SK-N-MC (cell line): ENCODE results near the gene UBE2J1.

ENCODE experiments used
- DNase-seq: peaks from one replicate; pipeline ENCODE4 v3.0.0-alpha.2; 2011; ENCODE audit warnings: low read depth, low spot score
- H3K27ac ChIP-seq: fragments of 200-600 bp; sonication (generic); 2 replicates; pipeline ENCODE4 v1.5.1; 2016; ENCODE audit warnings: mixed run types
- H3K36me3 ChIP-seq: fragments of 200-600 bp; sonication (generic); 2 replicates; pipeline ENCODE4 v1.6.1; 2017; ENCODE audit warnings: antibody characterized with exemption, low read length, mixed read lengths; ENCODE audit not compliant: insufficient read depth
- H3K4me3 ChIP-seq: fragments of 200-600 bp; sonication (generic); 2 replicates; pipeline ENCODE4 v1.5.1; 2016
- H3K9ac ChIP-seq: fragments of 200-600 bp; sonication (generic); 2 replicates; pipeline ENCODE4 v1.8.0; 2017; ENCODE audit warnings: mixed run types, mixed read lengths; ENCODE audit not compliant: insufficient read length
- H3K9me3 ChIP-seq: fragments of 200-600 bp; sonication (generic); 2 replicates; pipeline ENCODE4 v1.6.1; 2017; ENCODE audit warnings: low read depth, mild to moderate bottlenecking, antibody characterized with exemption, low read length, moderate library complexity, mixed read lengths
- EZH2 ChIP-seq: fragments of 200-600 bp; sonication (generic); IDR thresholded peaks from one replicate; pipeline ENCODE4 v1.6.1; 2017; ENCODE audit warnings: antibody characterized with exemption
- FOXP2 ChIP-seq: optimal IDR thresholded peaks from 2 replicates; pipeline ENCODE3; 2011; ENCODE audit warnings: mild to moderate bottlenecking, moderate library complexity; ENCODE audit not compliant: insufficient read depth; ENCODE audit errors: extremely low read length, control extremely low read depth
- POLR2AphosphoS5 ChIP-seq: IDR thresholded peaks from 2 replicates; pipeline ENCODE4 v1.6.1; 2012; ENCODE audit warnings: mild to moderate bottlenecking, low read depth, low read length, borderline replicate concordance

UBE2J1 gene

DNA sequence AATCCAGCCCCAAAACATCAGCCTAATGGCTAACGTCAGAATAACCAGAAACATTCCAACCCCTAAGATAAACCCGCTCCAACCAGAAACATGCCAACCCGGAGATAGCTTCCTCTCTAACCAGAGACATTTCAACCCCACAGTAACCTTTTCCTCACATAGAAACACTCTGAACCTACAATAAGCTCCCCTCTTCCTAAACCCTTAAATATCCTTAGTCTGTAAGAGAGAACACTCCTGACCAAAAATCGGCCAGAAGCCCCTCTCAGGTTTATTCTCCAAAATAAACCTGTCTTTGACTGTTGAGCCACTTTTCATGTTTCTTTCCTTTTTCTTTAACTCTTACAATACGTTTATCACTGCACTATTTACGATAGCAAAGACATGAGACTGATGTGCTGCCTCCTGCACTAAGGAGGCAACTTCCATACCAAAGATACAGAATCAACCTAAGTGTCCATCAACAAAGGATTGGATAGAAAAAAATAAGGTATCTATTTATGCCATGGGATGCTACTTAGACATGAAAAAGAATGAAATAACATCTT lies 32.4 kb downstream of the UBE2J1 start:
- Histone ChIP-seq H3K4me3 (no peak overlapping the region), H3K9ac (no peak overlapping the region), H3K36me3 (no peaks in the 10 kb centered on the region), H3K9me3 (0 out of 2 replicates have a peak, but pooled peaks cover 2% of the 10 kb centered on the region), H3K27ac (no peak overlapping the region)
- DNase-seq, result no peak
- TF ChIP-seq FOXP2, result no peak
- TF ChIP-seq POLR2AphosphoS5, result no peak
- no peak for TF ChIP-seq EZH2

DNA sequence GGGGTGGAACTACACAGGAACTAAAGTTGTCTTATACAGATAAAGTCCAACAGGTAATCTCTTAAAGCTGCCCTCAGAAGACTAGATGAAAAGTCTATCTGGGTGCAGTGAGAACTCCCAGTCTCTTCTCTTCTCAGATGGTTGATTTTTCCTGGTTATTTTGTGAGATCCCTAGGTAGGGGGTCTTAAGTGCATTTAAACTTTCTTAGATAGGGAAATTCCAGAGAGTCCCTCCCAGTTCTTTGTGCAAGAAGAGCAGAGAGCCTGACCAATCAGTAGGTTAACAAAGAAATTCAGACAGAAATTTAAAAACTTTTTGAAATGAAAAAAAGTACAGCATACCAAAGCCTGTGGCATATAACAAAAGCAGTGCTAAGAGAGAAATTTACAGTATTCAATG lies 35.5 kb downstream of the UBE2J1 start:
- DNase-seq, result no peak
- no peak overlapping the region for H3K9ac ChIP-seq
- TF ChIP-seq POLR2AphosphoS5 (no peak), FOXP2 (no peak), EZH2 (no peak)
- H3K27ac ChIP-seq, result no peak overlapping the region
- H3K4me3 ChIP-seq, result no peak overlapping the region
- 0 out of 2 replicates have a peak, but pooled peaks cover 2% of the 10 kb centered on the region for H3K9me3 ChIP-seq
- no peaks in the 10 kb centered on the region for H3K36me3 ChIP-seq

DNA sequence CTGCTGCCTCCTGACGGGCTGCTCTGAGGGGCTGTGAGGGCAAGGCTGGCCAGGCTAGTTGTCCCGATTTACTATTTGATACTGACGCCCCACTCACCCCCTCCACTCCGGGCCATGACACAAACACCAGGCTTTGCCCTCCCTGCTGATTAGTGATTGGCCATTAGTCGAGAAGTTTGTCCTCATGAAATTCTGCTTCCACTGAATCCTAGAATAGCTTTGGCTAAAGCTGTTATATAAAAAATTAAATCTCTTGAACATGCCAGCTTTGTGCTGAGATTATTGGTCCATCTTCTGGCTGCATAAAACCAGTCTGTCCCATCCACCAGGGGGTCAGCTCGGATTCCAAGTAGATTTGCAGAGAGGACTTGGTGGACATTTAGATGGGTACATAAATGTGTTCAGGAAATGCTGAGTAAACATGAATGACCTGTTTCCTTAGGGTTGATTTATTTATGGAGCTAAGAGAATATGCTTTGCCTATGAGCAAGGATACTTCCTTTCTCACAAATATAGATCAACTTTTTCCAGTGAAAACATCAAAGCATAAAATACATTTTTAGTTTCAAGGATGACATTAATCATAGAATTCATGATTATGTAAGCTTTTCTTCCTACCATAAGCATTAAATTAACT lies 37.2 kb downstream of the UBE2J1 start, which contains the start of gene GABRR2:
Gene GABRR2, minus strand, starts transcription at position 51 of the 637 bp plus-strand sequence. CDS start 134 bp downstream, outside the sequence.
- H3K36me3 ChIP-seq, result no peaks in the 10 kb centered on the region
- no peak within 1 kb of the TSS for H3K4me3 ChIP-seq
- H3K9me3 ChIP-seq, result 0 out of 2 replicates have a peak, but pooled peaks cover 1% of the 10 kb centered on the region
- no peak within 1 kb of the TSS for H3K9ac ChIP-seq
- no peak for DNase-seq
- peak within 1 kb of the TSS; percentile 27 for H3K27ac ChIP-seq
- TF ChIP-seq FOXP2, result no peak
- no peak for TF ChIP-seq POLR2AphosphoS5
- no peak for TF ChIP-seq EZH2

DNA sequence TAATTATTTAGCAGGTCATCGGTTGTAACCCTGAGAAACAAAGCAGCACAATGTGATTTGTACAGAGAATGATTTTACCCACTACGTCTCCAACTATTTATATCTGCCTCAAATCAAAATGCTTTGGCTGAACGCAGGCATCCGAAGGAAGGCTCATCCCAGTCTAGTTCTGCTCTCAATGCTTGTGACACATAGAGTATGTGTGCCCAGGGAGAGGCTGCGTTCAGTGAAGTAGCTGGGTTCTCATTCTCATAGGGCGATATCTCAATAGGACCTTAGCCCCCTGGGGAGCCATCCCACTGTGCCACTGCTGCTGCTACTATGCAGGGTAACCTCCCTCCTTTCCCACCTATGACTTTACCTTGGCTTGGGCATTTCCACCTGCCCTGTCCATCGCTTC lies 37.8 kb downstream of the UBE2J1 start:
- Histone ChIP-seq H3K9ac (no peak overlapping the region), H3K9me3 (no peaks in the 10 kb centered on the region), H3K4me3 (no peak overlapping the region), H3K36me3 (no peaks in the 10 kb centered on the region), H3K27ac (no peak overlapping the region; the same call in 1 of the 2 replicates)
- TF ChIP-seq POLR2AphosphoS5 (no peak), FOXP2 (no peak), EZH2 (no peak)
- no peak for DNase-seq

DNA sequence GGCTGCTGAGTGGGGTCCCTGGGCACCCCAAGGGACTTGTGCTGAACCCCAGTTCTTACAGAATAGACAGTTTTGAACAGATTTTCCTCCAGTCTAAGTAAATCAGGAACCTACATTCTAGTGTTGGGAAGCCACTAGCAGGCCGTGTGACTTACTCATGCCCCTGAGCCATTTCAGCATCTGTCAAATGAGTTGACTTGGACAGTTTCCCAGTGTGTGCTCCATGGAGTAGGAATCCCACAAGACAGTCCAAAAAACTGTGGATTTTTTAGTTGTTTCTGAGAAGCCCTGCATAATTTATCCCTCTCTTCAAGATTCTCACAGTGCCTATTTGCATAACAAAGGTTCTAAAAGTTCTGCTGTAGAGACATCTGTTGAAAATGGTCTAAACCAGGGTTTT lies 39.5 kb downstream of the UBE2J1 start:
- Histone ChIP-seq H3K9ac (no peak overlapping the region), H3K9me3 (no peaks in the 10 kb centered on the region), H3K4me3 (peak overlapping the region; percentile 37), H3K27ac (peak overlapping the region; percentile 86), H3K36me3 (no peaks in the 10 kb centered on the region)
- peak; percentile 77 for DNase-seq
- TF ChIP-seq FOXP2, result no peak
- TF ChIP-seq POLR2AphosphoS5, result no peak
- no peak for TF ChIP-seq EZH2

DNA sequence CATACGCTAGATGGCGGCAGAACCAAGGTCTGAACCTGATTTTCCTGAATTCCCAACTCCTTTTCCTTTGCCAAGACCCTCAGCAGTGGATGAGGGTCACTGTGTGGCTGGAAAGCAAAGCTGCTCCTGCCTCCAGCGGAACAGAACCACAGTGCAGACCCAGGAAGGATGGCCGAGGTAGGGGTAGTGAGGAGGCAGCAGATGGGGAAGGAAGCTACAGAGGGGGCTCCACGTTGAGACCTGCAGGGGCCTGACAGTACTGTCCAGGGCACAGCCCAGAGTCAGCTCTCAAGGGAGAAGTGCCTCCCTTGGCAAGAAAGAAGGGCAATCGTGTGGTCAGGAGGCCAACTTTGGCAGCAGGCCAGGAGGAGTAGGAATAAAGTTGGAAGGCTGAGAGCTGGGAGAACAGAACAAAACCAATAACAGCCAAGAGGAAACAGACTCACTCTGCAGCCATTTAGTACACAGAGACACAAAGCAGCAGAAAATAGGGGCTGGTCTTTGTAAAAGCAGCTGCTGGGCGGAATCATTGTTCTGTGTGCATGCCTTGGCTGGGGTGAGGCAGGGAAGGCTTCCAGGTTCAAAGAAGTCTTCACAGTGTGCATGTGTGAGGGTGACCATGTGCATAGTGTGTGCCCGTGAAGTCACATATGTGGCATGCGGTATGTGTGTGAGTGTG lies 40.5 kb downstream of the UBE2J1 start:
- no peak overlapping the region for H3K9ac ChIP-seq
- no peaks in the 10 kb centered on the region for H3K36me3 ChIP-seq
- TF ChIP-seq FOXP2 (no peak), EZH2 (no peak), POLR2AphosphoS5 (no peak)
- H3K27ac ChIP-seq, result 0 out of 2 replicates have a peak overlapping the region, but pooled peaks have one; percentile 86
- H3K9me3 ChIP-seq, result no peaks in the 10 kb centered on the region
- DNase-seq, result no peak
- no peak overlapping the region for H3K4me3 ChIP-seq

DNA sequence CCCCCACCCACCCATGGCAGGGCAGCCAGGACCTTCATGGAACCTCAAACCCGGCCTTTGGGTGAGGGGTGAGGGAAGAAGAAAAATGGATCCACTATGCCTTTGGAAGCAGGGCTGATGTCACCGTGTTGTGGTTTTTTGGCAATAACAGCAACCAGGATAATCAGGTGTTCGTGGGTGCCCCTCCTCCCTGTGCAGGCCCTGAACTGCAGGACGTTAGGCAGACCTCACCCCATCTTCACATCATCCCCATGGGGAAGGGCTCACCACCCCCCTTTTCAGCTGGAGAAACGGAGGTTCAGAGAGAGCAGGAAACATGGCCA lies 41.0 kb downstream of the UBE2J1 start:
- Histone ChIP-seq H3K27ac (no peak overlapping the region), H3K9me3 (no peaks in the 10 kb centered on the region), H3K36me3 (no peaks in the 10 kb centered on the region), H3K9ac (no peak overlapping the region), H3K4me3 (no peak overlapping the region)
- no peak for DNase-seq
- TF ChIP-seq EZH2, result no peak
- no peak for TF ChIP-seq POLR2AphosphoS5
- no peak for TF ChIP-seq FOXP2

DNA sequence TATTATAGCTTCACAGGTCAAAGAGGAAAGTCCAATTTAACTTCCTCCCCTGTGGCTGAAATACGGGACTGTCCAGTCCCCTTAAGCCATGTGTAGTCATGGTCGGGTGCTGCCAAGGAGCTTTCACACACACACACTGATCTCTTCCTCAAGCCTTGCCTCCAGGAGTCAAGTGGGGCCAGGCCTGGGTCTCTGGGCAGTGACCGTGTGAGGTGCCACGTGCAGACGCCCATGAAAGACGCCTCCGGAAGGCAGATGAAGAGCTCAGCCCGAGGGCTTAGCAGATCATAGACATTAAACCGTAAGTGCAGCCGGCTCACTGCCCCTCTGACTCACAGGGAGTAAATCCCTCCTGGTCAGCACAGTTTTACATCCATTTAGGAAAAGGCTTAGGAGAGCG lies 41.6 kb downstream of the UBE2J1 start:
- DNase-seq, result no peak
- H3K9ac ChIP-seq, result no peak overlapping the region
- H3K27ac ChIP-seq, result no peak overlapping the region
- no peaks in the 10 kb centered on the region for H3K9me3 ChIP-seq
- no peak overlapping the region for H3K4me3 ChIP-seq
- TF ChIP-seq FOXP2, result no peak
- TF ChIP-seq POLR2AphosphoS5, result no peak
- no peak for TF ChIP-seq EZH2
- no peaks in the 10 kb centered on the region for H3K36me3 ChIP-seq
